Loucy (cell line): ENCODE measurements around the gene INTS11.
A peak's percentile ranks its signal among the peaks of the same experiment; 100 is the strongest.

Experiments used
- H2AFZ ChIP-seq: fragments of 200-600 bp; sonication (generic); 2 replicates; pipeline ENCODE4 v1.6.0; 2016; ENCODE audit warnings: antibody characterized with exemption, mild to moderate bottlenecking, low read length, moderate library complexity
- H3F3A ChIP-seq: fragments of 200-600 bp; 2 replicates; pipeline ENCODE4 v1.6.0; 2016; ENCODE audit warnings: antibody characterized with exemption, low read depth, mild to moderate bottlenecking
- H3K27me3 ChIP-seq: fragments of 200-600 bp; sonication (generic); 2 replicates; pipeline ENCODE4 v1.6.1; 2014; ENCODE audit warnings: low read length, mild to moderate bottlenecking; ENCODE audit not compliant: insufficient read depth, poor library complexity, severe bottlenecking
- H3K36me3 ChIP-seq: fragments of 200-600 bp; sonication (generic); 2 replicates; pipeline ENCODE4 v1.6.1; 2016; ENCODE audit warnings: low read length; ENCODE audit not compliant: insufficient read depth
- H3K4me1 ChIP-seq: fragments of 200-600 bp; sonication (generic); 2 replicates; pipeline ENCODE4 v1.5.1; 2014; ENCODE audit warnings: low read length, mild to moderate bottlenecking; ENCODE audit not compliant: insufficient read depth, poor library complexity, severe bottlenecking
- H3K4me2 ChIP-seq: fragments of 200-600 bp; sonication (generic); 2 replicates; pipeline ENCODE4 v1.6.0; 2014; ENCODE audit warnings: antibody characterized with exemption, low read length, low read depth, mild to moderate bottlenecking; ENCODE audit not compliant: poor library complexity, severe bottlenecking
- H3K4me3 ChIP-seq: fragments of 200-600 bp; sonication (generic); 2 replicates; pipeline ENCODE4 v1.5.1; 2014; ENCODE audit warnings: low read length, mild to moderate bottlenecking, mixed read lengths; ENCODE audit not compliant: poor library complexity, severe bottlenecking
- H3K79me2 ChIP-seq: fragments of 200-600 bp; sonication (generic); 2 replicates; pipeline ENCODE4 v1.6.1; 2014; ENCODE audit warnings: low read length; ENCODE audit not compliant: insufficient read depth
- H3K9ac ChIP-seq: fragments of 200-600 bp; sonication (generic); 2 replicates; pipeline ENCODE4 v1.6.0; 2014; ENCODE audit warnings: mild to moderate bottlenecking, low read depth, low read length, moderate library complexity; ENCODE audit not compliant: poor library complexity, severe bottlenecking
- H3K9me2 ChIP-seq: fragments of 200-600 bp; sonication (generic); replicated peaks from 2 replicates; pipeline ENCODE4 v1.6.1; 2016; ENCODE audit warnings: low read depth, low read length, mixed read lengths
- H3K9me3 ChIP-seq: fragments of 200-600 bp; sonication (generic); 2 replicates; pipeline ENCODE4 v1.6.1; 2014; ENCODE audit warnings: mild to moderate bottlenecking, antibody characterized with exemption, low read length, low read depth; ENCODE audit not compliant: insufficient read depth
- H4K20me1 ChIP-seq: fragments of 200-600 bp; sonication (generic); 2 replicates; pipeline ENCODE4 v1.6.0; 2014; ENCODE audit warnings: antibody characterized with exemption, low read length, mild to moderate bottlenecking; ENCODE audit not compliant: insufficient read depth, poor library complexity, severe bottlenecking
- CTCF ChIP-seq: fragments of 200-600 bp; sonication (generic); conservative IDR thresholded peaks from 2 replicates; pipeline ENCODE4 v1.5.1; 2014; ENCODE audit warnings: mild to moderate bottlenecking, antibody characterized with exemption, low read length
- EZH2phosphoT487 ChIP-seq: fragments of 200-600 bp; IDR thresholded peaks from 2 replicates; pipeline ENCODE4 v1.6.1; 2018; ENCODE audit warnings: antibody characterized with exemption, mild to moderate bottlenecking, moderate library complexity, borderline replicate concordance

The INTS11 gene

DNA sequence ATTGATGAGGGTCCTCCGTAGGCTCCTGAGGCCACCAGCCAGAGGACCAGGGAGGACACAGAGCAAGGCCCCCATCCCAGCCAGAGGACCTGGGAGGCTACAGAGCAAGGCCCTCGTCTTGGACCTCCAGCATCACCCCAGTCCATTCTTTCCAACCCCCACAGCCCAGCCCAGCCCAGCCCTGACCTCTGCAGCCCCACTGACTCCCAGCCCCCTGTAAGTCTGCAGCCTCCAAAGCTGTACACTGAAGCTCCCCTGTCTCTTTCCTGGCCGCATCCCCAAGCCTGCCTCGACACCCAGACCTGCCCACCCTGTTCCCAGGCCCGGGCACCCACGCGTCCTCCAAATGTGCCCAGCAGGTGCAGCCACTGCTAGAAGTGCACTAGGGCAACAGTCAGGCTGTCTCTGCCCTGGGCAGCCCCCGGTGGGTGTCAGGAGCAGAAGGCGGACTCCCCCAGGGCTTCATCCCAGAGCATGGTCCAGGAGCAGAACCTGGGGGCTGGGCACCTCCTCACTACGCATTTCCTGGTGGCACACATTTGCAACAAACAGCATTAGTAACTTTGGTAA is 22.7 kb upstream of the INTS11 start:
- H3K4me1 ChIP-seq: peaks cover 18% of the 10 kb centered on the region
- no peaks in the 10 kb centered on the region for H3K9me3 ChIP-seq
- H3K9me2 ChIP-seq: no peaks in the 10 kb centered on the region
- TF ChIP-seq CTCF (no peak), EZH2phosphoT487 (no peak)
- peak overlapping the region; percentile 82 for H3K4me3 ChIP-seq
- H3K79me2 ChIP-seq: peaks cover 30% of the 10 kb centered on the region; the same call in 1 of the 2 replicates
- H4K20me1 ChIP-seq: peaks cover 20% of the 10 kb centered on the region
- H3K27me3 ChIP-seq: no peaks in the 10 kb centered on the region
- H3K9ac ChIP-seq: peak overlapping the region; percentile 75
- no peaks in the 10 kb centered on the region for H3F3A ChIP-seq
- H3K4me2 ChIP-seq: peak overlapping the region; percentile 92
- H3K36me3 ChIP-seq: no peaks in the 10 kb centered on the region
- no peak overlapping the region for H2AFZ ChIP-seq

DNA sequence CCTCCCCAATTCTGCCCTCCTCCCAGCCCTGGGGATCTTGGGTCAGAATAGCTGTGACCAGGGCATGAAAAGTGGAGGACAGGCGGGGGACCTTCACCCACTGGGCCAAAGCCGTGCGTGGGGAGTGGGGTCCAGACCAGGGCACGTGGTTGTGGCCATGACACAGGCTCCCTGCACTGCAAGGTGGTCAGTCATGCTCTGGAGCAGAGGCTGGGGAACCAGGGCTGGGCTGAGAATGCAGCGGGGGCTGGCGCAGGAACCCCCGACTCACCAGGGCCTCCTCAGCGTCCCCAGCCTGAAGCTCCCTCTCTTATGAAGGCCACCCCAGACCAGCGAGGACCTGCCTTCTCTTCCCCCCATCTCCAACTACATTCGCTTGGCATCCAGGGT is 22.0 kb upstream of the INTS11 start:
- Histone ChIP-seq H3K4me1 (peaks cover 18% of the 10 kb centered on the region), H2AFZ (no peak overlapping the region), H3F3A (no peaks in the 10 kb centered on the region), H3K9me2 (no peaks in the 10 kb centered on the region), H3K36me3 (no peaks in the 10 kb centered on the region; the same call in 1 of the 2 replicates), H4K20me1 (peaks cover 20% of the 10 kb centered on the region), H3K27me3 (no peaks in the 10 kb centered on the region), H3K4me2 (peak overlapping the region; percentile 92), H3K4me3 (no peak overlapping the region), H3K9me3 (no peaks in the 10 kb centered on the region), H3K9ac (peak overlapping the region; percentile 75), H3K79me2 (peaks cover 30% of the 10 kb centered on the region; the same call in 1 of the 2 replicates)
- TF ChIP-seq CTCF (no peak), EZH2phosphoT487 (no peak)

GRCh38 chr1:1345860-1346500 is 21.5 kb upstream of the INTS11 start:
- Histone ChIP-seq H3K4me1 (peaks cover 18% of the 10 kb centered on the region), H3K27me3 (no peaks in the 10 kb centered on the region), H2AFZ (no peak overlapping the region), H3K4me2 (peak overlapping the region; percentile 92), H3K9me3 (no peaks in the 10 kb centered on the region), H3K9me2 (no peaks in the 10 kb centered on the region), H3K4me3 (no peak overlapping the region), H3K9ac (peak overlapping the region; percentile 17), H3K36me3 (no peaks in the 10 kb centered on the region; the same call in 1 of the 2 replicates), H4K20me1 (peaks cover 20% of the 10 kb centered on the region), H3K79me2 (peaks cover 30% of the 10 kb centered on the region; the same call in 1 of the 2 replicates), H3F3A (no peaks in the 10 kb centered on the region)
- TF ChIP-seq CTCF (no peak), EZH2phosphoT487 (no peak)
